Ishikawa (cell line): ENCODE data around the gene WWOX.

Experiments
- CEBPB ChIP-seq: IDR thresholded peaks from 2 replicates; pipeline ENCODE4 v1.6.1; 2012
- CREB1 ChIP-seq: IDR thresholded peaks from 2 replicates; pipeline ENCODE4 v1.6.1; 2012; ENCODE audit warnings: low read depth
- EGR1 ChIP-seq: IDR thresholded peaks from 2 replicates; pipeline ENCODE4 v1.6.1; 2012
- EP300 ChIP-seq: IDR thresholded peaks from 2 replicates; pipeline ENCODE4 v1.6.1; 2012; ENCODE audit warnings: borderline replicate concordance
- FOXM1 ChIP-seq: IDR thresholded peaks from 2 replicates; pipeline ENCODE4 v1.6.1; 2012; ENCODE audit warnings: low read depth, borderline replicate concordance
- MAX ChIP-seq: IDR thresholded peaks from 2 replicates; pipeline ENCODE4 v1.6.1; 2012
- NFIC ChIP-seq: IDR thresholded peaks from 2 replicates; pipeline ENCODE4 v1.6.1; 2012
- RAD21 ChIP-seq: IDR thresholded peaks from 2 replicates; pipeline ENCODE4 v1.6.1; 2012; ENCODE audit warnings: low read depth
- REST ChIP-seq: IDR thresholded peaks from 2 replicates; pipeline ENCODE4 v1.6.1; 2012; ENCODE audit warnings: low read depth, mild to moderate bottlenecking
- TAF1 ChIP-seq: IDR thresholded peaks from 2 replicates; pipeline ENCODE4 v1.6.1; 2012; ENCODE audit warnings: low read depth, mild to moderate bottlenecking
- TCF12 ChIP-seq: IDR thresholded peaks from 2 replicates; pipeline ENCODE4 v1.6.1; 2012; ENCODE audit warnings: low read depth
- TEAD4 ChIP-seq: IDR thresholded peaks from 2 replicates; pipeline ENCODE4 v1.6.1; 2012
- USF1 ChIP-seq: IDR thresholded peaks from 2 replicates; pipeline ENCODE4 v1.6.1; 2012
- YY1 ChIP-seq: IDR thresholded peaks from 2 replicates; pipeline ENCODE4 v1.6.1; 2012; ENCODE audit warnings: low read depth
- ZBTB7A ChIP-seq: IDR thresholded peaks from 2 replicates; pipeline ENCODE4 v1.6.1; 2012; ENCODE audit warnings: low read depth

Gene WWOX

GRCh38 chr16:78675312-78675711 is 575.9 kb downstream of the WWOX start:
- TF ChIP-seq USF1 (no peak), TCF12 (no peak)

- TF ChIP-seq MAX (no peak), EP300 (no peak), RAD21 (no peak), EGR1 (no peak), NFIC (no peak), TEAD4 (no peak), USF1 (no peak), REST (no peak), YY1 (no peak)
These were observed 576.7 kb downstream of the WWOX start for GRCh38 chr16:78675951-78676792.

- TF ChIP-seq RAD21 (no peak), USF1 (no peak), ZBTB7A (no peak), TCF12 (no peak), YY1 (no peak), EGR1 (no peak), TAF1 (no peak), EP300 (no peak), REST (no peak), CEBPB (no peak), MAX (no peak), TEAD4 (no peak), NFIC (no peak)
These were observed 577.8 kb downstream of the WWOX start for GRCh38 chr16:78677181-78677731.

- TF ChIP-seq CREB1 = no peak
- no peak for TF ChIP-seq MAX
- TF ChIP-seq USF1 = no peak
- no peak for TF ChIP-seq NFIC
- TF ChIP-seq ZBTB7A = no peak
- TF ChIP-seq REST = no peak
- no peak for TF ChIP-seq TCF12
- no peak for TF ChIP-seq EP300
- no peak for TF ChIP-seq FOXM1
These were observed 580.1 kb downstream of the WWOX start for GRCh38 chr16:78679546-78679945.
